ENCODE data around the gene LRRC51. TPM values are rescaled to one million over a fixed set of nuclear protein-coding genes. Genes with fewer than 3 reads are reported as not detected.

Gene LRRC51
- total RNA-seq, 4 donors from 2014 or later = 9.1 to 10.0 (median 9.2) TPM

- H3K4me1 ChIP-seq = peaks cover 35 to 65% (median 58%) of the 10 kb centered on the region in 4 donors
- intact Hi-C loops (cut with DNase I) = no loop called here
- no peaks in the 10 kb centered on the region for H3K36me3 ChIP-seq
- WGBS = 58% methylated on average over 3 of the region's 3 CpGs
- H3K9me3 ChIP-seq = no peaks in the 10 kb centered on the region
- TF ChIP-seq POLR2AphosphoS5 (IDR thresholded peaks at IDR 0.05) (peak in 1 of 2 donors; percentile 4), EP300 (IDR thresholded peaks at IDR 0.05) (no peak), POLR2A (IDR thresholded peaks at IDR 0.05; ENCODE audit: low read depth) (no peak), CTCF (IDR thresholded peaks at IDR 0.05) (no peak)
- H3K27ac ChIP-seq (replicated peaks in 1 of 4) = peak overlapping the region in 3 of 4 donors; percentile 22 to 53 (median 31)
- no peak for DNase-seq (ENCODE audit: extremely low spot score)
- H3K27me3 ChIP-seq = no peaks in the 10 kb centered on the region
- no peak overlapping the region for H3K4me3 ChIP-seq
These were observed 8.3 kb upstream of the LRRC51 start for GRCh38 chr11:72072348-72072747.

GRCh38 chr11:72075109-72075508, 5.5 kb upstream of the LRRC51 start:
- DNase-seq (ENCODE audit: extremely low spot score) = no peak
- intact Hi-C loops (cut with DNase I) = no loop called here
- Histone ChIP-seq H3K4me1 (peaks cover 30 to 61% (median 50%) of the 10 kb centered on the region in 4 donors), H3K36me3 (no peaks in the 10 kb centered on the region), H3K9me3 (no peaks in the 10 kb centered on the region), H3K27ac (replicated peaks in 1 of 4) (peak overlapping the region in 3 of 4 donors; percentile 43 to 55 (median 53)), H3K27me3 (no peaks in the 10 kb centered on the region), H3K4me3 (no peak overlapping the region)
- WGBS = 90% methylated on average over 1 of the region's 1 CpG
- no peak for TF ChIP-seq EP300 (IDR thresholded peaks at IDR 0.05)
- no peak for TF ChIP-seq CTCF (IDR thresholded peaks at IDR 0.05)
- TF ChIP-seq POLR2A (IDR thresholded peaks at IDR 0.05; ENCODE audit: low read depth) = no peak
- TF ChIP-seq POLR2AphosphoS5 (IDR thresholded peaks at IDR 0.05) = no peak

GRCh38 chr11:72075756-72076155, 4.9 kb upstream of the LRRC51 start:
- no peak for DNase-seq (ENCODE audit: extremely low spot score)
- Histone ChIP-seq H3K4me1 (peaks cover 23 to 55% (median 44%) of the 10 kb centered on the region in 4 donors), H3K9me3 (no peaks in the 10 kb centered on the region), H3K36me3 (no peaks in the 10 kb centered on the region), H3K4me3 (no peak overlapping the region), H3K27ac (replicated peaks in 1 of 4) (peak overlapping the region in 3 of 4 donors; percentile 43 to 55 (median 53)), H3K27me3 (no peaks in the 10 kb centered on the region)
- intact Hi-C loops (cut with DNase I) = no loop called here
- 78% methylated on average over 4 of the region's 4 CpGs for WGBS
- TF ChIP-seq EP300 (IDR thresholded peaks at IDR 0.05) = no peak
- TF ChIP-seq POLR2A (IDR thresholded peaks at IDR 0.05; ENCODE audit: low read depth) = no peak

- Histone ChIP-seq H3K27me3 (no peaks in the 10 kb centered on the region), H3K4me3 (peak overlapping the region in 2 of 4 donors; percentile 76 to 80), H3K4me1 (peaks cover 19 to 47% (median 36%) of the 10 kb centered on the region in 4 donors), H3K9me3 (no peaks in the 10 kb centered on the region), H3K36me3 (no peaks in the 10 kb centered on the region), H3K27ac (replicated peaks in 1 of 4) (peak overlapping the region; percentile 90 to 95 (median 93))
- DNase-seq (ENCODE audit: extremely low spot score) = no peak
- TF ChIP-seq EP300 (IDR thresholded peaks at IDR 0.05) (no peak), CTCF (IDR thresholded peaks at IDR 0.05) (no peak), POLR2AphosphoS5 (IDR thresholded peaks at IDR 0.05) (no peak), POLR2A (IDR thresholded peaks at IDR 0.05; ENCODE audit: low read depth) (no peak)
- WGBS = 71% methylated on average over 6 of the region's 6 CpGs
- intact Hi-C loops (cut with DNase I) = no loop called here
These were observed 2.2 kb upstream of the LRRC51 start for GRCh38 chr11:72078477-72078876.

- no peaks in the 10 kb centered on the region for H3K36me3 ChIP-seq
- no peak for DNase-seq (ENCODE audit: extremely low spot score)
- H3K4me1 ChIP-seq = peaks cover 19 to 47% (median 36%) of the 10 kb centered on the region in 4 donors
- H3K27ac ChIP-seq (replicated peaks in 1 of 4) = peak overlapping the region; percentile 90 to 95 (median 93)
- H3K9me3 ChIP-seq = no peaks in the 10 kb centered on the region
- H3K27me3 ChIP-seq = no peaks in the 10 kb centered on the region
- intact Hi-C loops (cut with DNase I) = loop anchor here (2.0 kb wide), 1 partner anchor 41 kb away; no protein-coding TSS in a partner anchor
- no peak for TF ChIP-seq POLR2AphosphoS5 (IDR thresholded peaks at IDR 0.05)
- no peak for TF ChIP-seq EP300 (IDR thresholded peaks at IDR 0.05)
- TF ChIP-seq POLR2A (IDR thresholded peaks at IDR 0.05; ENCODE audit: low read depth) = no peak
- TF ChIP-seq CTCF (IDR thresholded peaks at IDR 0.05) = no peak
- H3K4me3 ChIP-seq = peak overlapping the region; percentile 69 to 80 (median 78)
- WGBS = 7% methylated on average over 16 of the region's 16 CpGs
These were observed 778 bp upstream of the LRRC51 start for GRCh38 chr11:72079819-72080325.
